ENCODE results near the gene ARHGEF4. TPM values are rescaled to one million over a fixed set of nuclear protein-coding genes. Genes with fewer than 3 reads are reported as not detected.
A peak's percentile ranks its signal among the peaks of the same experiment; 100 is the strongest.

Gene ARHGEF4
- polyA plus RNA-seq, 6 donors from 2014 or later = not detected

- peaks cover 3 to 12% (median 8%) of the 10 kb centered on the region in 3 donors for H3K27me3 Mint-ChIP-seq
- H3K9me3 Mint-ChIP-seq = no peaks in the 10 kb centered on the region
- ATAC-seq (ENCODE audit: low read depth in 2 of 2) (no peak), DNase-seq (no peak)
- no peaks in the 10 kb centered on the region for H3K36me3 Mint-ChIP-seq
- peak overlapping the region in 1 of 6 donors; percentile 71 for H3K27ac Mint-ChIP-seq
- no peak overlapping the region for H3K4me3 Mint-ChIP-seq
- H3K4me1 Mint-ChIP-seq = no peaks in the 10 kb centered on the region
Observed at GRCh38 chr2:130920415-130921163, 83.9 kb downstream of the ARHGEF4 start.

- Mint-ChIP-seq H3K27ac (peak overlapping the region in 1 of 6 donors; percentile 71), H3K4me3 (no peak overlapping the region), H3K9me3 (peaks cover 0 to 5% (median 0%) of the 10 kb centered on the region in 7 donors), H3K36me3 (no peaks in the 10 kb centered on the region), H3K27me3 (peaks cover 0 to 15% (median 8%) of the 10 kb centered on the region in 3 donors), H3K4me1 (no peaks in the 10 kb centered on the region)
- ATAC-seq (ENCODE audit: low read depth in 2 of 2) (no peak), DNase-seq (no peak)
Observed at GRCh38 chr2:130921164-130921476, 84.4 kb downstream of the ARHGEF4 start.

- Mint-ChIP-seq H3K9me3 (peaks cover 1 to 7% (median 5%) of the 10 kb centered on the region in 7 donors), H3K36me3 (no peaks in the 10 kb centered on the region), H3K27me3 (peaks cover 0 to 14% (median 8%) of the 10 kb centered on the region in 3 donors), H3K4me1 (no peaks in the 10 kb centered on the region), H3K27ac (peak overlapping the region in 1 of 6 donors; percentile 43), H3K4me3 (no peak overlapping the region)
- DNase-seq = no peak
- no peak for ATAC-seq (ENCODE audit: low read depth in 2 of 2)
Observed at GRCh38 chr2:130922417-130922816, 85.7 kb downstream of the ARHGEF4 start.

GRCh38 chr2:130928385-130928784 lies 91.7 kb downstream of the ARHGEF4 start:
- peaks cover 0 to 29% (median 10%) of the 10 kb centered on the region in 3 donors for H3K27me3 Mint-ChIP-seq
- peaks cover 5 to 8% of the 10 kb centered on the region in 2 donors for H3K36me3 Mint-ChIP-seq
- H3K4me3 Mint-ChIP-seq = no peak overlapping the region
- H3K4me1 Mint-ChIP-seq = no peaks in the 10 kb centered on the region
- DNase-seq = no peak
- peak overlapping the region in 1 of 6 donors; percentile 30 for H3K27ac Mint-ChIP-seq
- ATAC-seq (ENCODE audit: low read depth in 2 of 2) = no peak
- peaks cover 10 to 23% (median 17%) of the 10 kb centered on the region in 7 donors for H3K9me3 Mint-ChIP-seq

GRCh38 chr2:130930740-130931659 lies 94.3 kb downstream of the ARHGEF4 start:
- H3K27me3 Mint-ChIP-seq = peaks cover 0 to 25% (median 10%) of the 10 kb centered on the region in 3 donors
- ATAC-seq (ENCODE audit: low read depth in 2 of 2) (no peak), DNase-seq (no peak)
- H3K9me3 Mint-ChIP-seq = peaks cover 12 to 28% (median 17%) of the 10 kb centered on the region in 7 donors
- H3K27ac Mint-ChIP-seq = peak overlapping the region in 1 of 6 donors; percentile 78
- no peaks in the 10 kb centered on the region for H3K4me1 Mint-ChIP-seq
- no peak overlapping the region for H3K4me3 Mint-ChIP-seq
- H3K36me3 Mint-ChIP-seq = peaks cover 5 to 8% of the 10 kb centered on the region in 2 donors

GRCh38 chr2:130933501-130933900 lies 96.8 kb downstream of the ARHGEF4 start:
- no peak overlapping the region for H3K27ac Mint-ChIP-seq
- H3K4me1 Mint-ChIP-seq = no peaks in the 10 kb centered on the region
- ATAC-seq (ENCODE audit: low read depth in 2 of 2) (no peak), DNase-seq (no peak)
- H3K4me3 Mint-ChIP-seq = no peak overlapping the region
- H3K27me3 Mint-ChIP-seq = peaks cover 0 to 15% (median 11%) of the 10 kb centered on the region in 3 donors
- peaks cover 10 to 16% of the 10 kb centered on the region in 2 donors for H3K36me3 Mint-ChIP-seq
- H3K9me3 Mint-ChIP-seq = peaks cover 7 to 21% (median 19%) of the 10 kb centered on the region in 7 donors

GRCh38 chr2:130936451-130936850 lies 99.7 kb downstream of the ARHGEF4 start:
- Mint-ChIP-seq H3K4me3 (no peak overlapping the region), H3K27ac (no peak overlapping the region), H3K4me1 (no peaks in the 10 kb centered on the region), H3K36me3 (peaks cover 5 to 16% of the 10 kb centered on the region in 2 donors), H3K27me3 (peaks cover 5 to 12% (median 10%) of the 10 kb centered on the region in 3 donors), H3K9me3 (peaks cover 3 to 26% (median 16%) of the 10 kb centered on the region in 7 donors)
- ATAC-seq (ENCODE audit: low read depth in 2 of 2) = no peak
- DNase-seq = no peak

- peaks cover 7 to 64% (median 29%) of the 10 kb centered on the region in 7 donors for H3K9me3 Mint-ChIP-seq
- ATAC-seq (ENCODE audit: low read depth in 2 of 2) (no peak), DNase-seq (no peak)
- H3K4me3 Mint-ChIP-seq = no peak overlapping the region
- no peak overlapping the region for H3K27ac Mint-ChIP-seq
- no peaks in the 10 kb centered on the region for H3K4me1 Mint-ChIP-seq
- H3K27me3 Mint-ChIP-seq = peaks cover 0 to 11% (median 0%) of the 10 kb centered on the region in 3 donors
- peaks cover 6 to 17% of the 10 kb centered on the region in 2 donors for H3K36me3 Mint-ChIP-seq
Observed at GRCh38 chr2:130947967-130948366, 111.3 kb downstream of the ARHGEF4 start.

- Mint-ChIP-seq H3K9me3 (peaks cover 5 to 62% (median 34%) of the 10 kb centered on the region in 7 donors), H3K27me3 (peaks cover 0 to 11% (median 0%) of the 10 kb centered on the region in 3 donors), H3K4me3 (no peak overlapping the region), H3K4me1 (no peaks in the 10 kb centered on the region), H3K36me3 (peaks cover 0 to 10% of the 10 kb centered on the region in 2 donors), H3K27ac (no peak overlapping the region)
- DNase-seq (no peak), ATAC-seq (ENCODE audit: low read depth in 2 of 2) (no peak)
Observed at GRCh38 chr2:130949954-130950353, 113.2 kb downstream of the ARHGEF4 start.

- Mint-ChIP-seq H3K36me3 (peaks cover 0 to 12% of the 10 kb centered on the region in 2 donors), H3K27ac (no peak overlapping the region), H3K4me1 (no peaks in the 10 kb centered on the region), H3K9me3 (peaks cover 12 to 62% (median 34%) of the 10 kb centered on the region in 7 donors), H3K4me3 (no peak overlapping the region), H3K27me3 (peaks cover 0 to 11% (median 0%) of the 10 kb centered on the region in 3 donors)
- DNase-seq (no peak), ATAC-seq (ENCODE audit: low read depth in 2 of 2) (no peak)
Observed at GRCh38 chr2:130951018-130951417, 114.3 kb downstream of the ARHGEF4 start.

GRCh38 chr2:130954873-130955272 lies 118.2 kb downstream of the ARHGEF4 start:
- Mint-ChIP-seq H3K27me3 (peaks cover 8 to 22% (median 14%) of the 10 kb centered on the region in 3 donors), H3K4me3 (no peak overlapping the region), H3K4me1 (no peaks in the 10 kb centered on the region), H3K27ac (no peak overlapping the region), H3K36me3 (peaks cover 0 to 12% of the 10 kb centered on the region in 2 donors), H3K9me3 (peaks cover 12 to 55% (median 32%) of the 10 kb centered on the region in 7 donors)
- no peak for ATAC-seq (ENCODE audit: low read depth in 2 of 2)
- DNase-seq = no peak

GRCh38 chr2:130957915-130958314 lies 121.2 kb downstream of the ARHGEF4 start:
- peaks cover 30 to 38% (median 37%) of the 10 kb centered on the region in 3 donors for H3K27me3 Mint-ChIP-seq
- no peak overlapping the region for H3K4me3 Mint-ChIP-seq
- DNase-seq = no peak
- H3K27ac Mint-ChIP-seq = no peak overlapping the region
- H3K36me3 Mint-ChIP-seq = peaks cover 0 to 12% of the 10 kb centered on the region in 2 donors
- H3K4me1 Mint-ChIP-seq = peaks cover 0 to 2% (median 0%) of the 10 kb centered on the region in 3 donors
- H3K9me3 Mint-ChIP-seq = peaks cover 12 to 30% (median 24%) of the 10 kb centered on the region in 7 donors
- no peak for ATAC-seq (ENCODE audit: low read depth in 2 of 2)

GRCh38 chr2:130963196-130963848 lies 126.6 kb downstream of the ARHGEF4 start:
- DNase-seq = no peak
- Mint-ChIP-seq H3K27ac (no peak overlapping the region), H3K9me3 (peaks cover 0 to 4% (median 0%) of the 10 kb centered on the region in 7 donors), H3K4me3 (no peak overlapping the region), H3K27me3 (peaks cover 62 to 77% (median 69%) of the 10 kb centered on the region in 3 donors), H3K36me3 (peaks cover 0 to 9% of the 10 kb centered on the region in 2 donors), H3K4me1 (peaks cover 5 to 11% (median 6%) of the 10 kb centered on the region in 3 donors)
- no peak for ATAC-seq (ENCODE audit: low read depth in 2 of 2)
